ENCODE data around the gene RNF8. TPM values are rescaled to one million over a fixed set of nuclear protein-coding genes. Genes with fewer than 3 reads are reported as not detected.
A peak's percentile ranks its signal among the peaks of the same experiment; 100 is the strongest.

The RNF8 gene
- total and polyA plus RNA-seq, 2 experiments from 2014 or later, result 30.6 to 30.8 TPM

- Histone ChIP-seq H3K9me3 (ENCODE audit: low read depth) (no peaks in the 10 kb centered on the region), H3K79me2 (no peaks in the 10 kb centered on the region), H3K9me2 (replicated peaks; ENCODE audit: insufficient read depth) (no peaks in the 10 kb centered on the region), H2AFZ (no peak overlapping the region), H4K20me1 (ENCODE audit: insufficient read depth, poor library complexity, severe bottlenecking) (no peaks in the 10 kb centered on the region), H3K4me1 (ENCODE audit: insufficient read depth) (no peaks in the 10 kb centered on the region), H3K27me3 (no peaks in the 10 kb centered on the region), H3K36me3 (replicated peaks; ENCODE audit: insufficient read depth, low read depth) (no peaks in the 10 kb centered on the region), H3K4me3 (no peak overlapping the region), H3K4me2 (no peak overlapping the region), H3K27ac (no peak overlapping the region)
- DNase-seq (ENCODE audit: low spot score), result no peak
- no peak for TF ChIP-seq EZH2phosphoT487 (IDR thresholded peaks at IDR 0.05; ENCODE audit: low read depth, severe bottlenecking, unreplicated experiment)
- TF ChIP-seq CTCF (IDR thresholded peaks at IDR 0.05; ENCODE audit: poor library complexity), result no peak
- no peak for TF ChIP-seq EZH2 (IDR thresholded peaks at IDR 0.05; ENCODE audit: borderline replicate concordance)
Measured at GRCh38 chr6:37388578-37388977, 34.8 kb downstream of the RNF8 start.

GRCh38 chr6:37389857-37390256 is 36.1 kb downstream of the RNF8 start:
- Histone ChIP-seq H3K9me2 (replicated peaks; ENCODE audit: insufficient read depth) (no peaks in the 10 kb centered on the region), H2AFZ (no peak overlapping the region), H3K4me1 (ENCODE audit: insufficient read depth) (no peaks in the 10 kb centered on the region), H3K27me3 (no peaks in the 10 kb centered on the region), H3K9me3 (ENCODE audit: low read depth) (no peaks in the 10 kb centered on the region), H4K20me1 (ENCODE audit: insufficient read depth, poor library complexity, severe bottlenecking) (no peaks in the 10 kb centered on the region), H3K27ac (no peak overlapping the region), H3K4me3 (no peak overlapping the region), H3K36me3 (replicated peaks; ENCODE audit: insufficient read depth, low read depth) (no peaks in the 10 kb centered on the region), H3K79me2 (no peaks in the 10 kb centered on the region), H3K4me2 (no peak overlapping the region)
- WGBS (ENCODE audit: low lambda C conversion rate, missing lambda C conversion rate), result over 99% methylated on average over 3 of the region's 3 CpGs
- no peak for DNase-seq (ENCODE audit: low spot score)
- TF ChIP-seq CTCF (IDR thresholded peaks at IDR 0.05; ENCODE audit: poor library complexity) (no peak), EZH2phosphoT487 (IDR thresholded peaks at IDR 0.05; ENCODE audit: low read depth, severe bottlenecking, unreplicated experiment) (no peak), EZH2 (IDR thresholded peaks at IDR 0.05; ENCODE audit: borderline replicate concordance) (no peak)

- no peaks in the 10 kb centered on the region for H4K20me1 ChIP-seq (ENCODE audit: insufficient read depth, poor library complexity, severe bottlenecking)
- H3K4me1 ChIP-seq (ENCODE audit: insufficient read depth), result no peaks in the 10 kb centered on the region
- 63% methylated on average over 2 of the region's 2 CpGs for WGBS (ENCODE audit: low lambda C conversion rate, missing lambda C conversion rate)
- peak overlapping the region; percentile 79 for H3K27ac ChIP-seq
- TF ChIP-seq CTCF (IDR thresholded peaks at IDR 0.05; ENCODE audit: poor library complexity), result no peak
- no peak for TF ChIP-seq EZH2phosphoT487 (IDR thresholded peaks at IDR 0.05; ENCODE audit: low read depth, severe bottlenecking, unreplicated experiment)
- no peak for TF ChIP-seq EZH2 (IDR thresholded peaks at IDR 0.05; ENCODE audit: borderline replicate concordance)
- no peaks in the 10 kb centered on the region for H3K9me3 ChIP-seq (ENCODE audit: low read depth)
- H3K4me2 ChIP-seq, result no peak overlapping the region
- H3K9me2 ChIP-seq (replicated peaks; ENCODE audit: insufficient read depth), result no peaks in the 10 kb centered on the region
- no peak overlapping the region for H3K4me3 ChIP-seq
- no peaks in the 10 kb centered on the region for H3K79me2 ChIP-seq
- DNase-seq (ENCODE audit: low spot score), result no peak
- H2AFZ ChIP-seq, result no peak overlapping the region
- H3K36me3 ChIP-seq (replicated peaks; ENCODE audit: insufficient read depth, low read depth), result no peaks in the 10 kb centered on the region
- no peaks in the 10 kb centered on the region for H3K27me3 ChIP-seq
Measured at GRCh38 chr6:37391120-37391519, 37.3 kb downstream of the RNF8 start.

GRCh38 chr6:37392821-37393220 is 39.0 kb downstream of the RNF8 start:
- no peak overlapping the region for H3K27ac ChIP-seq
- no peak overlapping the region for H3K4me3 ChIP-seq
- no peak for DNase-seq (ENCODE audit: low spot score)
- H3K4me1 ChIP-seq (ENCODE audit: insufficient read depth), result no peaks in the 10 kb centered on the region
- H3K4me2 ChIP-seq, result no peak overlapping the region
- no peak overlapping the region for H2AFZ ChIP-seq
- H3K9me3 ChIP-seq (ENCODE audit: low read depth), result no peaks in the 10 kb centered on the region
- no peaks in the 10 kb centered on the region for H3K27me3 ChIP-seq
- no peaks in the 10 kb centered on the region for H3K36me3 ChIP-seq (replicated peaks; ENCODE audit: insufficient read depth, low read depth)
- H3K9me2 ChIP-seq (replicated peaks; ENCODE audit: insufficient read depth), result no peaks in the 10 kb centered on the region
- TF ChIP-seq EZH2phosphoT487 (IDR thresholded peaks at IDR 0.05; ENCODE audit: low read depth, severe bottlenecking, unreplicated experiment) (no peak), EZH2 (IDR thresholded peaks at IDR 0.05; ENCODE audit: borderline replicate concordance) (no peak), CTCF (IDR thresholded peaks at IDR 0.05; ENCODE audit: poor library complexity) (no peak)
- no peaks in the 10 kb centered on the region for H4K20me1 ChIP-seq (ENCODE audit: insufficient read depth, poor library complexity, severe bottlenecking)
- no peaks in the 10 kb centered on the region for H3K79me2 ChIP-seq
- WGBS (ENCODE audit: low lambda C conversion rate, missing lambda C conversion rate), result 89% methylated on average over 1 of the region's 1 CpG

All from hepatocyte (in vitro differentiated cells).